Measurements from ENCODE around the gene LY6G6D. TPM values are rescaled to one million over a fixed set of nuclear protein-coding genes. Genes with fewer than 3 reads are reported as not detected.
A peak's percentile ranks its signal among the peaks of the same experiment; 100 is the strongest.

Gene LY6G6D
- total and polyA plus RNA-seq, 2 of the 13 experiments (the other 11 are each of a cell fraction or from before 2014, with no cell fraction given): not detected

DNA sequence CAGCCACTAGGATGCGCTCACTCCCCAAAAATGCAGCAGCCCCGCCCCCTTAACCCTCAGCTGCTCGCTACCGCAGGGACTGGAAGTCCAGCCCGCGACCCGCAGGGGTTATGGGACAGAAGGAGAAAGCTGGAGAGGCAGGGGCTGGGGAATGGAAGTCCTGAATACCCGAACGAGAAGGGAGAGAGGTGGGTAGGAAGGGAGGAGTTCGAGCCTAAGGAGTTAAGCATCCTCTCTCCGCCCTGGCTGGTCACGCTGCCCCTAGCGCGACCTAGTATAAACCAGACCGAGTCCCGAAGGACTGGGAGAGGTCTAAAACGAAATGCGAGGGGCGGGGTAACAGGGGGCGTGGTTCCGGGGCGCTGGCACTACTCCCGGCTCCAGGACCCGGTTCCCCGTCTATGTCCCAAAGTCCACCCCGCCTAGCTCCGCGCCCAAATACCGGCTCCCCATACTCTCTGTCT, 14.4 kb downstream of the LY6G6D start (continued):
- TF ChIP-seq, protein P1, sequence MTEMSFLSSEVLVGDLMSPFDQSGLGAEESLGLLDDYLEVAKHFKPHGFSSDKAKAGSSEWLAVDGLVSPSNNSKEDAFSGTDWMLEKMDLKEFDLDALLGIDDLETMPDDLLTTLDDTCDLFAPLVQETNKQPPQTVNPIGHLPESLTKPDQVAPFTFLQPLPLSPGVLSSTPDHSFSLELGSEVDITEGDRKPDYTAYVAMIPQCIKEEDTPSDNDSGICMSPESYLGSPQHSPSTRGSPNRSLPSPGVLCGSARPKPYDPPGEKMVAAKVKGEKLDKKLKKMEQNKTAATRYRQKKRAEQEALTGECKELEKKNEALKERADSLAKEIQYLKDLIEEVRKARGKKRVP (CRISPR knock-in tag; IDR thresholded peaks at IDR 0.05): peak in 1 of 2 experiments; percentile 35; a peak in 1 of 4 replicates
- TF ChIP-seq, protein P2, sequence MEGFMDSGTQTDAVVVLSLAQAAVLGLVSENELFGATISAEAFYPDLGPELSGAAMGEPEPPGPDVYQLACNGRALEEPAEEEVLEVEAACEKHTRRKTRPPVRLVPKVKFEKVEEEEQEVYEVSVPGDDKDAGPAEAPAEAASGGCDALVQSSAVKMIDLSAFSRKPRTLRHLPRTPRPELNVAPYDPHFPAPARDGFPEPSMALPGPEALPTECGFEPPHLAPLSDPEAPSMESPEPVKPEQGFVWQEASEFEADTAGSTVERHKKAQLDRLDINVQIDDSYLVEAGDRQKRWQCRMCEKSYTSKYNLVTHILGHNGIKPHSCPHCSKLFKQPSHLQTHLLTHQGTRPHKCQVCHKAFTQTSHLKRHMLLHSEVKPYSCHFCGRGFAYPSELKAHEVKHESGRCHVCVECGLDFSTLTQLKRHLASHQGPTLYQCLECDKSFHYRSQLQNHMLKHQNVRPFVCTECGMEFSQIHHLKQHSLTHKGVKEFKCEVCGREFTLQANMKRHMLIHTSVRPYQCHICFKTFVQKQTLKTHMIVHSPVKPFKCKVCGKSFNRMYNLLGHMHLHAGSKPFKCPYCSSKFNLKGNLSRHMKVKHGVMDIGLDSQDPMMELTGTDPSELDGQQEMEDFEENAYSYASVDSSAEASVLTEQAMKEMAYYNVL (CRISPR knock-in tag; IDR thresholded peaks at IDR 0.05; ENCODE audit: borderline replicate concordance): peak; percentile 52; the same call in 1 of the 2 replicates
- TF ChIP-seq KLF13 (CRISPR knock-in tag; IDR thresholded peaks at IDR 0.05) (peak; percentile 76; the same call in 1 of the 2 replicates), MAFF (IDR thresholded peaks at IDR 0.05; ENCODE audit: low read depth, low read length) (no peak), IKZF4 (CRISPR knock-in tag; IDR thresholded peaks at IDR 0.05; ENCODE audit: borderline replicate concordance, low read depth, not compliant biosample characterization) (no peak), NFKB2 (CRISPR knock-in tag; IDR thresholded peaks at IDR 0.05; ENCODE audit: borderline replicate concordance) (no peak), ZNF350 (CRISPR knock-in tag; IDR thresholded peaks at IDR 0.05; ENCODE audit: borderline replicate concordance, low read depth) (peak; percentile 61; the same call in 1 of the 2 replicates), HHEX (CRISPR knock-in tag; IDR thresholded peaks at IDR 0.05) (no peak), CBX1 (IDR thresholded peaks at IDR 0.05; ENCODE audit: low read depth) (no peak), MTA3 (CRISPR knock-in tag; IDR thresholded peaks at IDR 0.05) (no peak), ATM (IDR thresholded peaks at IDR 0.05; ENCODE audit: borderline replicate concordance) (no peak), ZBTB3 (CRISPR knock-in tag; IDR thresholded peaks at IDR 0.05; ENCODE audit: borderline replicate concordance, low read depth) (no peak; the same call in 1 of the 2 replicates), ZNF746 (CRISPR knock-in tag; IDR thresholded peaks at IDR 0.05) (peak; percentile 83), FLYWCH1 (CRISPR knock-in tag; IDR thresholded peaks at IDR 0.05) (peak; percentile 86; the same call in 1 of the 2 replicates), ERF (CRISPR knock-in tag; IDR thresholded peaks at IDR 0.05) (peak; percentile 54), MAZ (IDR thresholded peaks at IDR 0.05; ENCODE audit: borderline replicate concordance, low read depth, low read length) (no peak; the same call in 1 of the 2 replicates), MAZ (CRISPR knock-in tag; IDR thresholded peaks at IDR 0.05; ENCODE audit: low read depth) (no peak; the same call in 1 of the 2 replicates), ZNF780A (CRISPR knock-in tag; IDR thresholded peaks at IDR 0.05) (no peak), U2AF1 (optimal IDR thresholded peaks at IDR 0.05; ENCODE audit: low read depth, low read length) (no peak), ZNF33B (CRISPR knock-in tag; IDR thresholded peaks at IDR 0.05) (no peak), ZBTB7B (CRISPR knock-in tag; IDR thresholded peaks at IDR 0.05) (peak; percentile 90)
- TF ChIP-seq, protein P3, sequence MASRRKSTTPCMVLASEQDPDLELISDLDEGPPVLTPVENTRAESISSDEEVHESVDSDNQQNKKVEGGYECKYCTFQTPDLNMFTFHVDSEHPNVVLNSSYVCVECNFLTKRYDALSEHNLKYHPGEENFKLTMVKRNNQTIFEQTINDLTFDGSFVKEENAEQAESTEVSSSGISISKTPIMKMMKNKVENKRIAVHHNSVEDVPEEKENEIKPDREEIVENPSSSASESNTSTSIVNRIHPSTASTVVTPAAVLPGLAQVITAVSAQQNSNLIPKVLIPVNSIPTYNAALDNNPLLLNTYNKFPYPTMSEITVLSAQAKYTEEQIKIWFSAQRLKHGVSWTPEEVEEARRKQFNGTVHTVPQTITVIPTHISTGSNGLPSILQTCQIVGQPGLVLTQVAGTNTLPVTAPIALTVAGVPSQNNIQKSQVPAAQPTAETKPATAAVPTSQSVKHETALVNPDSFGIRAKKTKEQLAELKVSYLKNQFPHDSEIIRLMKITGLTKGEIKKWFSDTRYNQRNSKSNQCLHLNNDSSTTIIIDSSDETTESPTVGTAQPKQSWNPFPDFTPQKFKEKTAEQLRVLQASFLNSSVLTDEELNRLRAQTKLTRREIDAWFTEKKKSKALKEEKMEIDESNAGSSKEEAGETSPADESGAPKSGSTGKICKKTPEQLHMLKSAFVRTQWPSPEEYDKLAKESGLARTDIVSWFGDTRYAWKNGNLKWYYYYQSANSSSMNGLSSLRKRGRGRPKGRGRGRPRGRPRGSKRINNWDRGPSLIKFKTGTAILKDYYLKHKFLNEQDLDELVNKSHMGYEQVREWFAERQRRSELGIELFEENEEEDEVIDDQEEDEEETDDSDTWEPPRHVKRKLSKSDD (CRISPR knock-in tag; IDR thresholded peaks at IDR 0.05; ENCODE audit: low read depth): no peak
- TF ChIP-seq, protein P4, sequence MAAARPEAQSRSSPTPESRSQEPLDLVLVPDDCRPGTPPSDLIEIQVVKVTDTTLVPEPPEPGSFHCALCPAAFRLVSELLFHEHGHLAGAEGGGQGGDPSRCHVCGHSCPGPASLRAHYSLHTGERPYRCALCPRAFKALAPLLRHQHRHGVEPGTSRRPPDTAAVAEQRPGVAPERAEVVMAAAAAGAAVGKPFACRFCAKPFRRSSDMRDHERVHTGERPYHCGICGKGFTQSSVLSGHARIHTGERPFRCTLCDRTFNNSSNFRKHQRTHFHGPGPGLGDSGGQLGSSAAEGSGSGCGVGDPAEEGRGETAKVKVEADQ (CRISPR knock-in tag; IDR thresholded peaks at IDR 0.05; ENCODE audit: borderline replicate concordance): no peak
- TF ChIP-seq, protein P5, sequence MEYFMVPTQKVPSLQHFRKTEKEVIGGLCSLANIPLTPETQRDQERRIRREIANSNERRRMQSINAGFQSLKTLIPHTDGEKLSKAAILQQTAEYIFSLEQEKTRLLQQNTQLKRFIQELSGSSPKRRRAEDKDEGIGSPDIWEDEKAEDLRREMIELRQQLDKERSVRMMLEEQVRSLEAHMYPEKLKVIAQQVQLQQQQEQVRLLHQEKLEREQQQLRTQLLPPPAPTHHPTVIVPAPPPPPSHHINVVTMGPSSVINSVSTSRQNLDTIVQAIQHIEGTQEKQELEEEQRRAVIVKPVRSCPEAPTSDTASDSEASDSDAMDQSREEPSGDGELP (IDR thresholded peaks at IDR 0.05; ENCODE audit: borderline replicate concordance, low read depth): peak; percentile 91; the same call in 1 of the 2 replicates

Measured in HepG2 (cell line).